ENCODE measurements around the gene HEXIM2. TPM values are rescaled to one million over a fixed set of nuclear protein-coding genes. Genes with fewer than 3 reads are reported as not detected.

HEXIM2 gene
- total and polyA plus RNA-seq, 4 donors = 4.3 to 10.6 (median 7.1) TPM

- no peak for ATAC-seq (ENCODE audit: insufficient read depth, low FRiP score)
- WGBS, 2 donors = 81 to 82% methylated on average over 17 of the region's 17 CpGs
- Histone ChIP-seq H3K9ac (ENCODE audit: insufficient read depth in 1 of 2, low read length in 2 of 2) (peak overlapping the region in 1 of 2 donors; percentile 40), H3K27ac (ENCODE audit: low read depth in 1 of 2, low read length in 1 of 2) (peak overlapping the region; percentile 67 to 78), H3K9me3 (ENCODE audit: control insufficient read depth in 4 of 4, insufficient read depth in 3 of 4, low read length in 3 of 4) (no peaks in the 10 kb centered on the region), H3K27me3 (ENCODE audit: control insufficient read depth in 3 of 3, insufficient read depth in 3 of 3, low read length in 2 of 3) (no peaks in the 10 kb centered on the region), H3K36me3 (ENCODE audit: control insufficient read depth in 4 of 4, insufficient read depth in 4 of 4, low read length in 4 of 4) (no peaks in the 10 kb centered on the region), H3K4me1 (ENCODE audit: control insufficient read depth in 5 of 5, insufficient read depth in 5 of 5, low read length in 5 of 5) (peaks cover 2 to 23% (median 9%) of the 10 kb centered on the region in 5 donors), H3K4me3 (no peak overlapping the region)
- DNase-seq = no peak
- no peak for TF ChIP-seq CTCF (IDR thresholded peaks at IDR 0.05; ENCODE audit: control extremely low read depth, extremely low read depth)
Observed at GRCh38 chr17:45130681-45131615, 30.7 kb upstream of the HEXIM2 start.

- Histone ChIP-seq H3K27me3 (ENCODE audit: control insufficient read depth in 3 of 3, insufficient read depth in 3 of 3, low read length in 2 of 3) (no peaks in the 10 kb centered on the region), H3K4me3 (peak overlapping the region; percentile 51), H3K27ac (ENCODE audit: low read depth in 1 of 2, low read length in 1 of 2) (peak overlapping the region; percentile 67 to 94), H3K4me1 (ENCODE audit: control insufficient read depth in 5 of 5, insufficient read depth in 5 of 5, low read length in 5 of 5) (peaks cover 4 to 31% (median 9%) of the 10 kb centered on the region in 5 donors), H3K9ac (ENCODE audit: insufficient read depth in 1 of 2, low read length in 2 of 2) (peak overlapping the region in 1 of 2 donors; percentile 40), H3K9me3 (ENCODE audit: control insufficient read depth in 4 of 4, insufficient read depth in 3 of 4, low read length in 3 of 4) (no peaks in the 10 kb centered on the region), H3K36me3 (ENCODE audit: control insufficient read depth in 4 of 4, insufficient read depth in 4 of 4, low read length in 4 of 4) (no peaks in the 10 kb centered on the region)
- ATAC-seq (ENCODE audit: insufficient read depth, low FRiP score) = no peak
- peak; percentile 44 to 70 (median 64) for DNase-seq
- no peak for TF ChIP-seq CTCF (IDR thresholded peaks at IDR 0.05; ENCODE audit: control extremely low read depth, extremely low read depth)
- whole genome bisulfite sequencing, 2 donors = 8 to 11% methylated on average over 37 to 46 of the region's 46 CpGs
Observed at GRCh38 chr17:45131616-45132319, 29.9 kb upstream of the HEXIM2 start.

- peak within 1 kb of the TSS; percentile 94 to 96 for H3K27ac ChIP-seq (ENCODE audit: low read depth in 1 of 2, low read length in 1 of 2)
- peak within 1 kb of the TSS; percentile 69 for H3K4me3 ChIP-seq
- 1% methylated on average over 16 to 36 of the region's 36 CpGs for WGBS, 2 donors
- DNase-seq (no peak), ATAC-seq (ENCODE audit: insufficient read depth, low FRiP score) (no peak)
- H3K27me3 ChIP-seq (ENCODE audit: control insufficient read depth in 3 of 3, insufficient read depth in 3 of 3, low read length in 2 of 3) = no peaks in the 10 kb centered on the region
- H3K9me3 ChIP-seq (ENCODE audit: control insufficient read depth in 4 of 4, insufficient read depth in 3 of 4, low read length in 3 of 4) = no peaks in the 10 kb centered on the region
- peak within 1 kb of the TSS; percentile 66 to 80 for H3K9ac ChIP-seq (ENCODE audit: insufficient read depth in 1 of 2, low read length in 2 of 2)
- H3K4me1 ChIP-seq (ENCODE audit: control insufficient read depth in 5 of 5, insufficient read depth in 5 of 5, low read length in 5 of 5) = peaks cover 4 to 31% (median 9%) of the 10 kb centered on the region in 5 donors
- no peaks in the 10 kb centered on the region for H3K36me3 ChIP-seq (ENCODE audit: control insufficient read depth in 4 of 4, insufficient read depth in 4 of 4, low read length in 4 of 4)
- no peak for TF ChIP-seq CTCF (IDR thresholded peaks at IDR 0.05; ENCODE audit: control extremely low read depth, extremely low read depth)
Observed at GRCh38 chr17:45132320-45132571, 29.4 kb upstream of the HEXIM2 start, which contains the start of gene PLCD3. Gene PLCD3 (minus strand): TSS chr17:45132515. CDS start chr17:45132410, 105 bp downstream.

All from lung (tissue), 12 donors.